DOHH2 (cell line): ENCODE measurements around the gene GP1BB.

Experiments used
- EZH2phosphoT487 ChIP-seq: fragments of 200-600 bp; sonication (generic); IDR thresholded peaks from 2 replicates; pipeline ENCODE4 v1.6.1; 2017; ENCODE audit warnings: borderline replicate concordance, mild to moderate bottlenecking, antibody characterized with exemption, low read length, moderate library complexity, mixed read lengths
- TF ChIP-seq, protein P1 (sequence below): fragments of 200-600 bp; sonication (generic); IDR thresholded peaks from one replicate; pipeline ENCODE4 v1.5.1; 2014; ENCODE audit warnings: antibody characterized with exemption, mild to moderate bottlenecking, low read depth, low read length; ENCODE audit not compliant: poor library complexity, severe bottlenecking

DNA sequence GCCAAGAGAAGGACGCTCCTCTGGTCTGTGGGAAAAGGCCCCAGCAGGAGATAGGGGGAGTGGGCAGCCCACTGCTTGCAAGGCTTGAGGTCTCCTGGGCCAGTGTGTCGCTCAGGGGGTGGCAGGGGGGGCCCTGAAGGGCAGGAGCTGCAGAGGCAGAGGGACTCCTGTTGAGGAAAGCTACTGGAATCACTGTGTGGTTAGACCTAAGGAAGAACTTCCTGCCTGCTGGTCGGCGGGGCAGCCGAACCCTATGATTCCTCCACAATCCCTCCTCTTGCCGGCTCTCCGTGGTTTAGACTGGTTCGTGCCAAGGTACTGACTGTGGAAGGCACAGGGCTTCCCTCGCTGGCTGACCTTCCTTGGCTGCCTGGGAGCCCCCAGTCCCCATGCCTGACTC, 6.2 kb downstream of the GP1BB start:
- TF ChIP-seq, protein P1, sequence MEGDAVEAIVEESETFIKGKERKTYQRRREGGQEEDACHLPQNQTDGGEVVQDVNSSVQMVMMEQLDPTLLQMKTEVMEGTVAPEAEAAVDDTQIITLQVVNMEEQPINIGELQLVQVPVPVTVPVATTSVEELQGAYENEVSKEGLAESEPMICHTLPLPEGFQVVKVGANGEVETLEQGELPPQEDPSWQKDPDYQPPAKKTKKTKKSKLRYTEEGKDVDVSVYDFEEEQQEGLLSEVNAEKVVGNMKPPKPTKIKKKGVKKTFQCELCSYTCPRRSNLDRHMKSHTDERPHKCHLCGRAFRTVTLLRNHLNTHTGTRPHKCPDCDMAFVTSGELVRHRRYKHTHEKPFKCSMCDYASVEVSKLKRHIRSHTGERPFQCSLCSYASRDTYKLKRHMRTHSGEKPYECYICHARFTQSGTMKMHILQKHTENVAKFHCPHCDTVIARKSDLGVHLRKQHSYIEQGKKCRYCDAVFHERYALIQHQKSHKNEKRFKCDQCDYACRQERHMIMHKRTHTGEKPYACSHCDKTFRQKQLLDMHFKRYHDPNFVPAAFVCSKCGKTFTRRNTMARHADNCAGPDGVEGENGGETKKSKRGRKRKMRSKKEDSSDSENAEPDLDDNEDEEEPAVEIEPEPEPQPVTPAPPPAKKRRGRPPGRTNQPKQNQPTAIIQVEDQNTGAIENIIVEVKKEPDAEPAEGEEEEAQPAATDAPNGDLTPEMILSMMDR, result no peak
- TF ChIP-seq EZH2phosphoT487, result no peak
